ENCODE results near the gene RBM11. TPM values are rescaled to one million over a fixed set of nuclear protein-coding genes. Genes with fewer than 3 reads are reported as not detected.

Gene RBM11
- total and polyA plus RNA-seq, 2 of the 8 experiments (the other 6 are each of a cell fraction or from before 2014, with no cell fraction given) = 3.9 to 10.1 TPM

DNA sequence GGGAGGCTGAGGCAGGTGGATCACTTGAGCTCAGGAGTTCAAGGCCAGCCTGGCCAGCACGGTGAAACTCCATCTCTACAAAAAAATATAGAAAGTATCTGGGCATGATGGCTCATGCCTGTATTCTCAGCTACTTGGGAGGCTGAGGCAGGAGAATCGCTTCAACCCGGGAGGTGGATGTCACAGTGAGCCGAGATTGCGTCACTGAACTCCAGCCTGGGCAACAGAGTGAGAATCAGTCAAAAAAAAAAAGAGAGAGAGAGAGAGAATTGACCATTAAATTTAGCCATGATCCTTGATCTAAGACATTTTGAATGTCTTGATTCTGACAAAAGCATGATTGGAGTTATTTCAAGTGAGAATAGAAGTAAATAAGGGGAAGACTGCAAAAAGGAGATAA lies 19.1 kb downstream of the RBM11 start:
- Histone ChIP-seq H2BK12ac (ENCODE audit: low read depth, low read length) (no peak overlapping the region), H3K36me3 (ENCODE audit: control insufficient read depth in 2 of 4, insufficient read depth in 4 of 4, low read length in 3 of 4) (no peaks in the 10 kb centered on the region), H3K27me3 (replicated peaks in 1 of 4; ENCODE audit: control insufficient read depth in 3 of 4, extremely low read depth in 1 of 4, insufficient read depth in 3 of 4, low read length in 3 of 4) (no peaks in the 10 kb centered on the region), H2BK20ac (ENCODE audit: low read length) (no peak overlapping the region), H2AFZ (ENCODE audit: low read length) (no peak overlapping the region; the same call in 1 of the 2 replicates), H4K91ac (replicated peaks; ENCODE audit: insufficient read length, low read length) (no peak overlapping the region), H3K79me2 (ENCODE audit: control insufficient read depth in 1 of 2, insufficient read depth in 2 of 2, low read length in 2 of 2) (no peaks in the 10 kb centered on the region), H3K23ac (ENCODE audit: insufficient read length) (no peak overlapping the region), H3K9me3 (ENCODE audit: insufficient read depth in 2 of 2, low read depth in 1 of 2, low read length in 1 of 2) (peaks cover 2 to 7% of the 10 kb centered on the region in 2 experiments; a peak in 1 of 4 replicates), H3K9ac (replicated peaks in 1 of 4; ENCODE audit: extremely low read depth in 1 of 4, low read depth in 3 of 4, low read length in 3 of 4) (no peak overlapping the region), H2BK5ac (ENCODE audit: low read depth, low read length) (no peak overlapping the region), H3K23me2 (ENCODE audit: low read depth, low read length) (no peaks in the 10 kb centered on the region), H4K20me1 (replicated peaks in 1 of 2; ENCODE audit: control insufficient read depth in 1 of 2, insufficient read depth in 2 of 2, low read length in 2 of 2) (no peaks in the 10 kb centered on the region), H3K4me3 (ENCODE audit: extremely low read depth in 1 of 4, insufficient read depth in 2 of 4, low read depth in 3 of 4, low read length in 4 of 4) (no peak overlapping the region), H2BK120ac (replicated peaks; ENCODE audit: low read depth, low read length) (no peak overlapping the region), H3K18ac (ENCODE audit: extremely low read depth, low read length) (no peak overlapping the region), H4K5ac (ENCODE audit: insufficient read length, low read depth, low read length) (no peak overlapping the region), H3K79me1 (ENCODE audit: low read depth, low read length) (no peaks in the 10 kb centered on the region), H3K14ac (ENCODE audit: insufficient read length) (no peak overlapping the region), H3K27ac (ENCODE audit: low read depth, low read length) (no peak overlapping the region), H2BK15ac (ENCODE audit: low read length) (no peak overlapping the region), H3K4me1 (replicated peaks in 1 of 4; ENCODE audit: control insufficient read depth in 3 of 4, insufficient read depth in 4 of 4, low read length in 3 of 4) (peaks cover 0 to 3% (median 0%) of the 10 kb centered on the region in 4 experiments; a peak in 1 of 7 replicates), H3K4me2 (ENCODE audit: insufficient read depth in 1 of 2, low read depth in 2 of 2, low read length in 2 of 2) (no peak overlapping the region), H2AK5ac (ENCODE audit: low read depth, low read length) (no peak overlapping the region), H3K56ac (replicated peaks; ENCODE audit: insufficient read length, low read depth, low read length) (no peak overlapping the region), H4K8ac (ENCODE audit: extremely low read depth, insufficient read depth, low read length) (no peak overlapping the region), H3K4ac (replicated peaks; ENCODE audit: insufficient read length, low read depth, low read length) (no peak overlapping the region)
- 88% methylated on average over 5 of the region's 5 CpGs; no CpG with 5 or more reads in 1 of the 2 experiments for WGBS, 2 experiments (ENCODE audit: extremely low coverage in 1 of 2, insufficient coverage in 1 of 2, insufficient read length in 1 of 2, insufficient replicate concordance in 2 of 2, low coverage in 1 of 2, low lambda C conversion rate in 2 of 2, missing lambda C conversion rate in 1 of 2)
- no peak for FAIRE-seq
- no peak for DNase-seq (ENCODE audit: low read depth in 1 of 2, low spot score in 2 of 2)
- TF ChIP-seq BACH1 (IDR thresholded peaks at IDR 0.05; ENCODE audit: low read length) (no peak), CEBPB (IDR thresholded peaks at IDR 0.05; ENCODE audit: low read depth, low read length) (peak; percentile 18; the same call in 1 of the 2 replicates), SIX5 (IDR thresholded peaks at IDR 0.05; ENCODE audit: low read depth, low read length) (no peak), TBP (IDR thresholded peaks at IDR 0.05; ENCODE audit: low read depth, low read length) (no peak)
- POLR2A ChIA-PET (ENCODE audit: partially characterized antibody) = no interaction called here
- CTCF ChIA-PET (ENCODE audit: partially characterized antibody) = no interaction called here
